Subcutaneous abdominal adipose tissue (tissue), 5 donors: ENCODE data around the gene CACFD1.

ENCODE experiments used
- H3K27ac ChIP-seq: one replicate; pipeline ENCODE4 v1.7.0; 2013; ENCODE audit warnings: low read depth, mild to moderate bottlenecking, inconsistent platforms, low read length, moderate library complexity
- H3K27me3 ChIP-seq, 5 donors: one replicate each; pipeline ENCODE4 v1.7.0; 2013; ENCODE audit warnings: low read length in 5 of 5, inconsistent platforms in 1 of 5; ENCODE audit not compliant: control insufficient read depth in 5 of 5, insufficient read depth in 4 of 5
- H3K36me3 ChIP-seq, 5 donors: one replicate each; pipeline ENCODE4 v1.7.0; 2013; ENCODE audit warnings: low read length in 5 of 5; ENCODE audit not compliant: control insufficient read depth in 5 of 5, insufficient read depth in 5 of 5
- H3K4me1 ChIP-seq, 5 donors: one replicate each; pipeline ENCODE4 v1.7.0; 2013; ENCODE audit warnings: low read length in 5 of 5, mild to moderate bottlenecking in 3 of 5, moderate library complexity in 1 of 5; ENCODE audit not compliant: control insufficient read depth in 5 of 5, insufficient read depth in 5 of 5
- H3K4me3 ChIP-seq, 5 donors: one replicate each; pipeline ENCODE4 v1.7.0; 2013; ENCODE audit warnings: low read length in 5 of 5, low read depth in 1 of 5
- H3K9ac ChIP-seq, 5 donors: one replicate each; pipeline ENCODE4 v1.7.0; 2013; ENCODE audit warnings: low read length in 5 of 5, mild to moderate bottlenecking in 4 of 5, moderate library complexity in 3 of 5
- H3K9me3 ChIP-seq, 5 donors: one replicate each; pipeline ENCODE4 v1.7.0; 2013; ENCODE audit warnings: low read length in 5 of 5; ENCODE audit not compliant: control insufficient read depth in 5 of 5
- donor health status: healthy.
- donor health status: healthy.
- donor health status: healthy.
- donor health status: healthy.
- donor health status: healthy.

CACFD1 gene

DNA sequence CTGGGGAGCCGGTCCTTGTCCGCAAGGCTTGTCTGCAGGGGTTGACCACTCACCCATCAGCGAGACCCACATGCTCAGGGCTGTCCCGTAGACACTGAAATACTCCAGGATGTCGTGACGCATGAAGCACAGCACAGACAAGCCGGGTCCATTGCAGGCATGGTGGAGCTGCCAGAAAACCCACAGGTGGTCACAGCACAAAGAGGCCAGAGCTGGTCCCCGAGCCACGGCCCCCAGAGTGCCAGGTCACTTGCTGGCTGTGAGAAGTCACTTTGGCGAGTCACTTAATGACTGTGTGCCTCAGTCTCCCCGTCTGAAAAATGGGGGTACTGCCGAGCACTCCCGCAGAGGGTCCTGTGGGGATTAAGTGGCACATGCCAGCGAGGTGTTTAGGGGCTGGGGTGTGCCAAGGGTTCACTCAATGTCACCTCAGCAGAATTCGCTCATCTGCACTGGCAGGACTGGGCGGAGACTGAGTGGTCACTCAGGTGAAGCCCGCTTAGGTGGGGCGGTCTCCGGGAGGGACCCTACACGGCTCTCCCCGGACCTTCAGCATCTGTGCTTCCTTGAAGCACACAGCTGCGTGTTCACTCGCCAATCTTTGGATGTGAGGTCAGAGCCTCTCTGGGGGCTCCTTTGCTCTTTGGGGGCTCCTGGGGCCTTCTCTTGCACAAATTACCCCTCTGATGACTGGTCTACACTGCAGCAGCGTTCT lies 60.5 kb downstream of the CACFD1 start:
- Histone ChIP-seq H3K36me3 (no peaks in the 10 kb centered on the region), H3K27ac (no peak overlapping the region), H3K9ac (no peak overlapping the region), H3K4me1 (peaks cover 0 to 7% (median 0%) of the 10 kb centered on the region in 5 donors), H3K9me3 (no peaks in the 10 kb centered on the region), H3K27me3 (peaks cover 0 to 23% (median 7%) of the 10 kb centered on the region in 5 donors), H3K4me3 (no peak overlapping the region)
